HEK293T (cell line): ENCODE data around the gene RASL10A.

Experiments used
- BHLHE40 ChIP-seq: fragments of 450-650 bp; IDR thresholded peaks from 2 replicates; pipeline ENCODE4 v1.6.1; 2016; ENCODE audit warnings: mild to moderate bottlenecking, moderate library complexity, borderline replicate concordance
- FOXM1 ChIP-seq: fragments of 450-650 bp; IDR thresholded peaks from 2 replicates; pipeline ENCODE4 v1.6.1; 2017; ENCODE audit warnings: mild to moderate bottlenecking, borderline replicate concordance
- TARDBP ChIP-seq: fragments of 450-650 bp; IDR thresholded peaks from 2 replicates; pipeline ENCODE4 v1.6.1; 2016
- ZNF384 ChIP-seq: fragments of 450-650 bp; IDR thresholded peaks from 2 replicates; pipeline ENCODE4 v1.6.1; 2016

DNA sequence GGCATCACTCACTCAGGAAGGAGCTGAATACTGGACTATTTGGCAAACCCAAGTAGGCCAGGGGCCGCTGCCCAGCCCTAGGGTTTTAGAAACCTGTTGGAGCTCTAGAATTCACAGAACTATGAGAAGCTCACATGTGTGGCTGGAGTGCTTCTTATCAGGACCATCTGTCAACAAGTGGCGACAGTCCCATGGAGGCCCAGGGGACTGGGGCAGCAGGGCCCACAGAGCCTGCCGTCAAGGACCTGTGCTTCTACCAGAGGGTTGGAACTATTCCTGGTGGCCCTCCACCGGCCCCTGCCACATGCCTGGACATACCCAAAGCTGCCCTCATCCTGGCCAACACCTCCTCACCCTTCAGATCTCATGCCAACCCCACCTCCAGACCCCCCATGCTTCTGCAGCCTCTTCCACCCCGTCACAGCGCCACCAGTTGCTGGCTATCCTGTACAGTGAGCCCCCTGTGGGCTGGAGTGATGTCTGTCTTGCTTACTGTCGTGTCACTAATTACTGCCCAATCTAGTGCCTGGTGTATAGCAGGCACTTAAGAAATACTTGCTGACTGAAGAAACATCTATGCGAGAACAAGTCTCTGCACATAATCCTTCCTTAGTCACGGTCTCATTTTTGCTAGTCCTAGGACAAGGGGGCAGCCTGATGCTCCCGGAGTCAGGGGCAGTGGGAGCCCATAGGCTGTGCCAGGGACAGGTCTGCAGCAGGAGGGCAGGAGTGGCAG is 27.2 kb upstream of the RASL10A start:
- TF ChIP-seq BHLHE40 = no peak
- no peak for TF ChIP-seq FOXM1
- TF ChIP-seq TARDBP = no peak
- no peak for TF ChIP-seq ZNF384
